Fibroblast of mammary gland (primary cell): Measurements from ENCODE around the gene SLC25A40.
A peak's percentile ranks its signal among the peaks of the same experiment; 100 is the strongest.
"Not testable (repeated sequence)": the region's sequence is repeated elsewhere in the genome, so short reads cannot be mapped to it uniquely, and the experiment has no call there.

Source experiments
- DNase-seq: peaks from one replicate; pipeline ENCODE4 v3.0.0-alpha.2; 2010; ENCODE audit warnings: low read depth
- H3K4me3 ChIP-seq: 2 replicates; pipeline ENCODE4 v1.5.1; 2011; ENCODE audit warnings: low read depth, mild to moderate bottlenecking, low read length, moderate library complexity; ENCODE audit not compliant: control insufficient read depth
- CTCF ChIP-seq: conservative IDR thresholded peaks from 2 replicates; pipeline ENCODE4 v1.5.1; 2011; ENCODE audit warnings: low read depth, low read length, inconsistent platforms; ENCODE audit not compliant: control insufficient read depth, insufficient read depth

SLC25A40 gene

GRCh38 chr7:87833130-87833529, 43.0 kb downstream of the SLC25A40 start:
- peak; percentile 2 for DNase-seq
- TF ChIP-seq CTCF: no peak

GRCh38 chr7:87831097-87831496, 45.1 kb downstream of the SLC25A40 start:
- no peak for TF ChIP-seq CTCF
- no peak overlapping the region for H3K4me3 ChIP-seq
- DNase-seq: no peak

More at GRCh38 chr7:87833130-87833529, 43.0 kb downstream of the SLC25A40 start:
- no peak overlapping the region for H3K4me3 ChIP-seq

GRCh38 chr7:87828383-87828782, 47.8 kb downstream of the SLC25A40 start:
- not testable (repeated sequence) for H3K4me3 ChIP-seq, DNase-seq

- not testable (repeated sequence) for DNase-seq, H3K4me3 ChIP-seq
Observed at GRCh38 chr7:87825369-87825768, 50.8 kb downstream of the SLC25A40 start.

GRCh38 chr7:87822056-87822455, 54.1 kb downstream of the SLC25A40 start:
- H3K4me3 ChIP-seq, DNase-seq: not testable (repeated sequence)

GRCh38 chr7:87818336-87818735, 57.8 kb downstream of the SLC25A40 start:
- TF ChIP-seq CTCF: no peak
- no peak overlapping the region for H3K4me3 ChIP-seq
- no peak for DNase-seq

- no peak overlapping the region for H3K4me3 ChIP-seq
- no peak for TF ChIP-seq CTCF
- DNase-seq: no peak
Observed at GRCh38 chr7:87816389-87816788, 59.8 kb downstream of the SLC25A40 start.

- no peak for TF ChIP-seq CTCF
- H3K4me3 ChIP-seq: no peak overlapping the region
- no peak for DNase-seq
Observed at GRCh38 chr7:87810726-87811125, 65.4 kb downstream of the SLC25A40 start.

- DNase-seq: no peak
- TF ChIP-seq CTCF: no peak
- H3K4me3 ChIP-seq: no peak overlapping the region
Observed at GRCh38 chr7:87810130-87810529, 66.0 kb downstream of the SLC25A40 start.
